ENCODE results near the gene RPS3. TPM values are rescaled to one million over a fixed set of nuclear protein-coding genes. Genes with fewer than 3 reads are reported as not detected.

The RPS3 gene
- total RNA-seq, 3 donors from 2014 or later = 1,024 to 2,406 (median 1,978) TPM

- Histone ChIP-seq H3K9me3 (no peaks in the 10 kb centered on the region), H3K4me1 (peaks cover 0 to 4% of the 10 kb centered on the region in 2 donors), H3K36me3 (no peaks in the 10 kb centered on the region), H3K27me3 (no peaks in the 10 kb centered on the region), H3K4me3 (no peak overlapping the region), H3K27ac (no peak overlapping the region)
- TF ChIP-seq CTCF (IDR thresholded peaks at IDR 0.05) (no peak), POLR2AphosphoS5 (IDR thresholded peaks at IDR 0.05) (no peak), POLR2A (IDR thresholded peaks at IDR 0.05) (no peak)
- DNase-seq (ENCODE audit: low spot score in 2 of 2) = no peak
- intact Hi-C loops (cut with DNase I; ENCODE audit: low total_unique reads) = no loop called here
These were observed 35.7 kb downstream of the RPS3 start for GRCh38 chr11:75434886-75435570.

GRCh38 chr11:75435571-75435925 is 36.2 kb downstream of the RPS3 start:
- intact Hi-C loops (cut with DNase I; ENCODE audit: low total_unique reads) = no loop called here
- H3K27me3 ChIP-seq = no peaks in the 10 kb centered on the region
- H3K9me3 ChIP-seq = no peaks in the 10 kb centered on the region
- no peak for TF ChIP-seq POLR2AphosphoS5 (IDR thresholded peaks at IDR 0.05)
- DNase-seq (ENCODE audit: low spot score in 2 of 2) = no peak
- no peaks in the 10 kb centered on the region for H3K36me3 ChIP-seq
- H3K4me3 ChIP-seq = no peak overlapping the region
- H3K27ac ChIP-seq = no peak overlapping the region
- H3K4me1 ChIP-seq = no peaks in the 10 kb centered on the region

GRCh38 chr11:75436806-75437205 is 37.5 kb downstream of the RPS3 start:
- no peaks in the 10 kb centered on the region for H3K9me3 ChIP-seq
- H3K4me1 ChIP-seq = no peaks in the 10 kb centered on the region
- no peaks in the 10 kb centered on the region for H3K36me3 ChIP-seq
- intact Hi-C loops (cut with DNase I; ENCODE audit: low total_unique reads) = no loop called here
- H3K4me3 ChIP-seq = no peak overlapping the region
- H3K27ac ChIP-seq = no peak overlapping the region
- TF ChIP-seq CTCF (IDR thresholded peaks at IDR 0.05) (no peak), POLR2AphosphoS5 (IDR thresholded peaks at IDR 0.05) (no peak), POLR2A (IDR thresholded peaks at IDR 0.05) (no peak)
- H3K27me3 ChIP-seq = no peaks in the 10 kb centered on the region
- DNase-seq (ENCODE audit: low spot score in 2 of 2) = no peak

- TF ChIP-seq POLR2A (IDR thresholded peaks at IDR 0.05) (no peak), CTCF (IDR thresholded peaks at IDR 0.05) (no peak), POLR2AphosphoS5 (IDR thresholded peaks at IDR 0.05) (no peak)
- DNase-seq (ENCODE audit: low spot score in 2 of 2) = no peak
- H3K27me3 ChIP-seq = no peaks in the 10 kb centered on the region
- H3K4me3 ChIP-seq = no peak overlapping the region
- no peaks in the 10 kb centered on the region for H3K9me3 ChIP-seq
- H3K4me1 ChIP-seq = no peaks in the 10 kb centered on the region
- H3K27ac ChIP-seq = no peak overlapping the region
- H3K36me3 ChIP-seq = no peaks in the 10 kb centered on the region
- intact Hi-C loops (cut with DNase I; ENCODE audit: low total_unique reads) = no loop called here
These were observed 38.8 kb downstream of the RPS3 start for GRCh38 chr11:75437966-75438659.

- no peak overlapping the region for H3K27ac ChIP-seq
- intact Hi-C loops (cut with DNase I; ENCODE audit: low total_unique reads) = no loop called here
These were observed 39.7 kb downstream of the RPS3 start for GRCh38 chr11:75439026-75439425.

More at GRCh38 chr11:75439026-75439425, 39.7 kb downstream of the RPS3 start:
- no peaks in the 10 kb centered on the region for H3K4me1 ChIP-seq
- H3K36me3 ChIP-seq = no peaks in the 10 kb centered on the region
- H3K9me3 ChIP-seq = no peaks in the 10 kb centered on the region
- no peak for TF ChIP-seq POLR2A (IDR thresholded peaks at IDR 0.05)
- TF ChIP-seq POLR2AphosphoS5 (IDR thresholded peaks at IDR 0.05) = no peak
- TF ChIP-seq CTCF (IDR thresholded peaks at IDR 0.05) = no peak
- H3K27me3 ChIP-seq = no peaks in the 10 kb centered on the region
- no peak for DNase-seq (ENCODE audit: low spot score in 2 of 2)
- H3K4me3 ChIP-seq = no peak overlapping the region

All from breast epithelium (tissue), 4 donors.